IPS-18a (cell line): ENCODE results near the gene LASP1.

Source experiments
- H3K27ac ChIP-seq: one replicate; pipeline ENCODE4 v1.5.1; 2013; ENCODE audit warnings: low read length
- H3K27me3 ChIP-seq: one replicate; pipeline ENCODE4 v1.6.1; 2013; ENCODE audit warnings: mild to moderate bottlenecking, low read length; ENCODE audit not compliant: control insufficient read depth, insufficient read depth
- H3K36me3 ChIP-seq: one replicate; pipeline ENCODE4 v1.6.1; 2013; ENCODE audit warnings: low read depth, low read length; ENCODE audit not compliant: control insufficient read depth
- H3K4me1 ChIP-seq: one replicate; pipeline ENCODE4 v1.6.1; 2013; ENCODE audit warnings: low read depth, low read length; ENCODE audit not compliant: control insufficient read depth
- H3K4me3 ChIP-seq: one replicate; pipeline ENCODE4 v1.5.1; 2013; ENCODE audit warnings: low read length
- H3K9ac ChIP-seq: one replicate; pipeline ENCODE4 v1.6.1; 2013; ENCODE audit warnings: mild to moderate bottlenecking, low read length, moderate library complexity
- H3K9me3 ChIP-seq: one replicate; pipeline ENCODE4 v1.6.1; 2013; ENCODE audit warnings: low read depth, low read length; ENCODE audit not compliant: control insufficient read depth

Gene LASP1

GRCh38 chr17:38893607-38894006 is 23.7 kb downstream of the LASP1 start:
- Histone ChIP-seq H3K36me3 (peaks cover 19% of the 10 kb centered on the region), H3K9me3 (no peaks in the 10 kb centered on the region), H3K9ac (no peak overlapping the region), H3K4me3 (no peak overlapping the region), H3K27ac (no peak overlapping the region), H3K4me1 (no peaks in the 10 kb centered on the region), H3K27me3 (no peaks in the 10 kb centered on the region)

- H3K9ac ChIP-seq, result no peak overlapping the region
- H3K4me3 ChIP-seq, result no peak overlapping the region
- no peak overlapping the region for H3K27ac ChIP-seq
- no peaks in the 10 kb centered on the region for H3K9me3 ChIP-seq
- no peaks in the 10 kb centered on the region for H3K4me1 ChIP-seq
- H3K27me3 ChIP-seq, result no peaks in the 10 kb centered on the region
- peaks cover 24% of the 10 kb centered on the region for H3K36me3 ChIP-seq
These were observed 24.4 kb downstream of the LASP1 start for GRCh38 chr17:38894276-38894675.

GRCh38 chr17:38896346-38896954 is 26.6 kb downstream of the LASP1 start:
- Histone ChIP-seq H3K36me3 (peaks cover 20% of the 10 kb centered on the region), H3K27me3 (no peaks in the 10 kb centered on the region), H3K27ac (no peak overlapping the region), H3K4me1 (peaks cover 4% of the 10 kb centered on the region), H3K9me3 (no peaks in the 10 kb centered on the region), H3K9ac (no peak overlapping the region), H3K4me3 (no peak overlapping the region)

GRCh38 chr17:38897176-38897575 is 27.3 kb downstream of the LASP1 start:
- Histone ChIP-seq H3K4me3 (no peak overlapping the region), H3K36me3 (peaks cover 17% of the 10 kb centered on the region), H3K9me3 (no peaks in the 10 kb centered on the region), H3K4me1 (peaks cover 4% of the 10 kb centered on the region), H3K27me3 (no peaks in the 10 kb centered on the region), H3K27ac (no peak overlapping the region), H3K9ac (no peak overlapping the region)

- H3K4me1 ChIP-seq, result peaks cover 4% of the 10 kb centered on the region
- H3K9me3 ChIP-seq, result no peaks in the 10 kb centered on the region
- H3K27ac ChIP-seq, result no peak overlapping the region
- no peak overlapping the region for H3K9ac ChIP-seq
- no peaks in the 10 kb centered on the region for H3K27me3 ChIP-seq
- no peak overlapping the region for H3K4me3 ChIP-seq
- H3K36me3 ChIP-seq, result peaks cover 17% of the 10 kb centered on the region
These were observed 27.9 kb downstream of the LASP1 start for GRCh38 chr17:38897671-38898290.

DNA sequence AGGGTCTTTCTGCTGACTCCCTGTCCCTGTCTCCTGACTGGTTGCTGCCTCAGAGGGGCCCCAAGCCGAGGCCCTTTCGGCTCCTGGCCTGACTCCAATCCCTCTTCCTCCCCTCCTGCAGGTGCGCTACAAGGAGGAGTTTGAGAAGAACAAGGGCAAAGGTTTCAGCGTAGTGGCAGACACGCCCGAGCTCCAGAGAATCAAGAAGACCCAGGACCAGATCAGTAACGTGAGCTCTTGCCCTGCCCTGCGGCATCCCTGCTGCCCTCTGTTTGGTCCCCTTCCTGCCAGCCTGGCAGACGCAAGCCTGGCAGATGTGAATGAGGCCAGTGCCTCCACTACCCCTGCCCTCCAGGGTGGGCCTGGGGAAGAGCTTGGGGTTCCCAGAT is 28.4 kb downstream of the LASP1 start:
- H3K4me3 ChIP-seq, result no peak overlapping the region
- H3K36me3 ChIP-seq, result peaks cover 17% of the 10 kb centered on the region
- no peak overlapping the region for H3K9ac ChIP-seq
- H3K9me3 ChIP-seq, result no peaks in the 10 kb centered on the region
- H3K4me1 ChIP-seq, result peaks cover 4% of the 10 kb centered on the region
- no peak overlapping the region for H3K27ac ChIP-seq
- H3K27me3 ChIP-seq, result no peaks in the 10 kb centered on the region

DNA sequence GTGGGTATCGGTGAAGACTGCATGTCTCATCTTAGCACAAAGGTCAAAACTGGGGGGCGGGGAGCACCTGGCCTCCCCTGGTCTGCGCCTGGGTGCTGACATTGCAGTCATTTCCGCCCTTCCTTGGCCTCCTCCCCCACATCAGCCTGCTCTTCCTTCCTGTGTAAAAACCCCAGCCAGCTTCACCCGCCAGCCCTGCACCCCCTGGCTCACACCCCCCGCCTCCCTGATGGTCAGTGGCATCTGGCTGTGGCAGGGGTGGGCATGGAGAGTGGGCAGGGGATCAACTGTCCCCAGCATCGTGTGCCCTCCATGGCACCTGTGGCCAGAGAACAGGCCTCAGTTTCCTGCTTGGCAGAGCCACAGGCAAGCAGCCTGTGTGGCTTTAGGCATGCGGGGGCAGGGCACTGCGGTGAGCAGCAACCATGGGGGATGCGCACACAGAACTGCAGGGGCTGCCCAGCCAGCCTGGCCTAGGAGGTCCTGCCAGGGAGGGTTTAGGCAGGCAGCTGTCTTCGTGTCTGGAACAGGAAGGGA is 29.0 kb downstream of the LASP1 start:
- Histone ChIP-seq H3K27me3 (no peaks in the 10 kb centered on the region), H3K27ac (no peak overlapping the region), H3K4me3 (no peak overlapping the region), H3K4me1 (peaks cover 4% of the 10 kb centered on the region), H3K9ac (no peak overlapping the region), H3K9me3 (no peaks in the 10 kb centered on the region), H3K36me3 (peaks cover 23% of the 10 kb centered on the region)

GRCh38 chr17:38899421-38899820 is 29.6 kb downstream of the LASP1 start:
- peaks cover 19% of the 10 kb centered on the region for H3K36me3 ChIP-seq
- no peaks in the 10 kb centered on the region for H3K27me3 ChIP-seq
- no peak overlapping the region for H3K4me3 ChIP-seq
- H3K4me1 ChIP-seq, result peaks cover 4% of the 10 kb centered on the region
- no peak overlapping the region for H3K27ac ChIP-seq
- no peak overlapping the region for H3K9ac ChIP-seq
- no peaks in the 10 kb centered on the region for H3K9me3 ChIP-seq

- Histone ChIP-seq H3K4me3 (no peak overlapping the region), H3K27ac (no peak overlapping the region), H3K9ac (no peak overlapping the region), H3K36me3 (peaks cover 21% of the 10 kb centered on the region), H3K27me3 (no peaks in the 10 kb centered on the region), H3K9me3 (no peaks in the 10 kb centered on the region), H3K4me1 (peaks cover 4% of the 10 kb centered on the region)
These were observed 31.3 kb downstream of the LASP1 start for GRCh38 chr17:38900978-38901656.

GRCh38 chr17:38903404-38903803 is 33.5 kb downstream of the LASP1 start:
- Histone ChIP-seq H3K9ac (no peak overlapping the region), H3K4me3 (no peak overlapping the region), H3K27ac (no peak overlapping the region), H3K9me3 (no peaks in the 10 kb centered on the region), H3K27me3 (no peaks in the 10 kb centered on the region), H3K36me3 (peaks cover 21% of the 10 kb centered on the region), H3K4me1 (peaks cover 4% of the 10 kb centered on the region)

GRCh38 chr17:38904892-38905291 is 35.0 kb downstream of the LASP1 start:
- Histone ChIP-seq H3K9ac (no peak overlapping the region), H3K27ac (no peak overlapping the region), H3K4me1 (peaks cover 9% of the 10 kb centered on the region), H3K36me3 (peaks cover 12% of the 10 kb centered on the region), H3K4me3 (no peak overlapping the region), H3K27me3 (no peaks in the 10 kb centered on the region), H3K9me3 (no peaks in the 10 kb centered on the region)
